Measurements from ENCODE around the gene PLEKHA6.

Gene PLEKHA6

GRCh38 chr1:204176049-204176448, 183.7 kb downstream of the PLEKHA6 start:
- no peak for DNase-seq

- DNase-seq, result no peak
Measured at GRCh38 chr1:204174958-204175357, 184.8 kb downstream of the PLEKHA6 start.

- DNase-seq, result no peak
Measured at GRCh38 chr1:204172404-204173029, 187.2 kb downstream of the PLEKHA6 start.

- no peak for DNase-seq
Measured at GRCh38 chr1:204171751-204172178, 188.0 kb downstream of the PLEKHA6 start.

GRCh38 chr1:204170494-204171155, 189.1 kb downstream of the PLEKHA6 start:
- DNase-seq, result no peak

- no peak for DNase-seq
Measured at GRCh38 chr1:204169858-204170257, 189.9 kb downstream of the PLEKHA6 start.
